Measurements from ENCODE around the gene PEAK3. TPM values are rescaled to one million over a fixed set of nuclear protein-coding genes. Genes with fewer than 3 reads are reported as not detected.

PEAK3 gene
- total and polyA plus RNA-seq, 2 experiments from 2014 or later, result 0.15 TPM; not detected in 1

DNA sequence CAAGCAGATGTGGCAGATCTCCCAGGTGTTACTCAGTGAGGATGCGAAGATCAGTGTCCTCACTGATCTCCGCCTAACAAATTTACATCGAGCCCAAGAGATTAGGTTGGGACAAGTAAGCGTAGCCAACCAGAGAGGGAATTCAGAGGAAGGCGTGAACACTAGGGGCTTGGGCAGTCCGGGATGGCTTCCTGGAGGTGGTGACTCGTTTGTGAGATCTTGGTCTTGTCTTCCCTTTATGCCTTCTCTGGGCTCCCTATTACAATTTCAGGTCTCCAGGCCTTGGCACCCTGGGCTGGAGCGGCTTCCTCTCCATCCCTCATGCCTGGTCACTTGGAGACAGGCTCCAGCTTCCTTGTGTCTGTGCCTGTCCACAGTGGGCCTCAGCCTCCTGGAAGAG is 39.2 kb downstream of the PEAK3 start:
- Histone ChIP-seq H3K27ac (peak overlapping the region; percentile 97), H3K4me1 (ENCODE audit: insufficient read depth) (peaks cover 59% of the 10 kb centered on the region)

GRCh38 chr19:2242092-2242537 is 39.9 kb downstream of the PEAK3 start:
- peak overlapping the region; percentile 97 for H3K27ac ChIP-seq
- peak; percentile 80 for DNase-seq (ENCODE audit: low spot score)
- WGBS (ENCODE audit: low lambda C conversion rate, missing lambda C conversion rate), result 75% methylated on average over 12 of the region's 12 CpGs
- no peaks in the 10 kb centered on the region for H3K27me3 ChIP-seq
- no peaks in the 10 kb centered on the region for H3K9me3 ChIP-seq (ENCODE audit: low read depth)
- no peaks in the 10 kb centered on the region for H3K9me2 ChIP-seq (replicated peaks; ENCODE audit: insufficient read depth)
- H3K4me2 ChIP-seq, result peak overlapping the region; percentile 84
- H3K4me1 ChIP-seq (ENCODE audit: insufficient read depth), result peaks cover 66% of the 10 kb centered on the region
- H4K20me1 ChIP-seq (ENCODE audit: insufficient read depth, poor library complexity, severe bottlenecking), result peaks cover 59% of the 10 kb centered on the region
- no peak overlapping the region for H3K4me3 ChIP-seq
- H3K79me2 ChIP-seq, result peaks cover 83% of the 10 kb centered on the region
- TF ChIP-seq EZH2 (IDR thresholded peaks at IDR 0.05; ENCODE audit: borderline replicate concordance) (no peak), CTCF (IDR thresholded peaks at IDR 0.05; ENCODE audit: poor library complexity) (no peak), EZH2phosphoT487 (IDR thresholded peaks at IDR 0.05; ENCODE audit: low read depth, severe bottlenecking, unreplicated experiment) (no peak)
- H2AFZ ChIP-seq, result no peak overlapping the region
- H3K36me3 ChIP-seq (replicated peaks; ENCODE audit: insufficient read depth, low read depth), result no peaks in the 10 kb centered on the region

More for the DNA sequence above, 39.2 kb downstream of the PEAK3 start:
- Histone ChIP-seq H3K9me3 (ENCODE audit: low read depth) (no peaks in the 10 kb centered on the region), H3K4me3 (no peak overlapping the region), H4K20me1 (ENCODE audit: insufficient read depth, poor library complexity, severe bottlenecking) (peaks cover 54% of the 10 kb centered on the region), H2AFZ (no peak overlapping the region), H3K9me2 (replicated peaks; ENCODE audit: insufficient read depth) (no peaks in the 10 kb centered on the region), H3K4me2 (peak overlapping the region; percentile 84), H3K36me3 (replicated peaks; ENCODE audit: insufficient read depth, low read depth) (no peaks in the 10 kb centered on the region), H3K79me2 (peaks cover 76% of the 10 kb centered on the region), H3K27me3 (no peaks in the 10 kb centered on the region)
- TF ChIP-seq EZH2phosphoT487 (IDR thresholded peaks at IDR 0.05; ENCODE audit: low read depth, severe bottlenecking, unreplicated experiment) (no peak), EZH2 (IDR thresholded peaks at IDR 0.05; ENCODE audit: borderline replicate concordance) (no peak), CTCF (IDR thresholded peaks at IDR 0.05; ENCODE audit: poor library complexity) (no peak)
- DNase-seq (ENCODE audit: low spot score), result no peak
- 97% methylated on average over 8 of the region's 8 CpGs for WGBS (ENCODE audit: low lambda C conversion rate, missing lambda C conversion rate)

GRCh38 chr19:2240881-2241760 is 40.9 kb downstream of the PEAK3 start:
- H3K27me3 ChIP-seq, result no peaks in the 10 kb centered on the region
- no peak overlapping the region for H3K4me3 ChIP-seq
- peaks cover 85% of the 10 kb centered on the region for H3K79me2 ChIP-seq
- WGBS (ENCODE audit: low lambda C conversion rate, missing lambda C conversion rate), result 89% methylated on average over 41 of the region's 41 CpGs
- no peak for DNase-seq (ENCODE audit: low spot score)
- peak overlapping the region; percentile 84 for H3K4me2 ChIP-seq
- H3K36me3 ChIP-seq (replicated peaks; ENCODE audit: insufficient read depth, low read depth), result no peaks in the 10 kb centered on the region
- H3K27ac ChIP-seq, result peak overlapping the region; percentile 97
- H3K4me1 ChIP-seq (ENCODE audit: insufficient read depth), result peaks cover 66% of the 10 kb centered on the region
- no peaks in the 10 kb centered on the region for H3K9me2 ChIP-seq (replicated peaks; ENCODE audit: insufficient read depth)
- H4K20me1 ChIP-seq (ENCODE audit: insufficient read depth, poor library complexity, severe bottlenecking), result peaks cover 59% of the 10 kb centered on the region
- H2AFZ ChIP-seq, result no peak overlapping the region
- H3K9me3 ChIP-seq (ENCODE audit: low read depth), result no peaks in the 10 kb centered on the region
- no peak for TF ChIP-seq EZH2 (IDR thresholded peaks at IDR 0.05; ENCODE audit: borderline replicate concordance)
- TF ChIP-seq CTCF (IDR thresholded peaks at IDR 0.05; ENCODE audit: poor library complexity), result no peak
- no peak for TF ChIP-seq EZH2phosphoT487 (IDR thresholded peaks at IDR 0.05; ENCODE audit: low read depth, severe bottlenecking, unreplicated experiment)

Data from hepatocyte (in vitro differentiated cells).